ENCODE results near the gene EFNB2.
A peak's percentile ranks its signal among the peaks of the same experiment; 100 is the strongest.

Gene EFNB2

GRCh38 chr13:106569233-106570095 is 34.0 kb upstream of the EFNB2 start:
- no peak overlapping the region for H3K4me3 ChIP-seq (ENCODE audit: low read depth, low read length)
- DNase-seq (ENCODE audit: low read depth), result no peak
- TF ChIP-seq MAX (IDR thresholded peaks at IDR 0.05; ENCODE audit: low read depth, low read length) (no peak), CTCF (IDR thresholded peaks at IDR 0.05; ENCODE audit: low read depth, low read length) (no peak), MYC (IDR thresholded peaks at IDR 0.05; ENCODE audit: low read depth, low read length) (no peak), POLR2A (IDR thresholded peaks at IDR 0.05; ENCODE audit: extremely low read depth, insufficient read length) (no peak)

DNA sequence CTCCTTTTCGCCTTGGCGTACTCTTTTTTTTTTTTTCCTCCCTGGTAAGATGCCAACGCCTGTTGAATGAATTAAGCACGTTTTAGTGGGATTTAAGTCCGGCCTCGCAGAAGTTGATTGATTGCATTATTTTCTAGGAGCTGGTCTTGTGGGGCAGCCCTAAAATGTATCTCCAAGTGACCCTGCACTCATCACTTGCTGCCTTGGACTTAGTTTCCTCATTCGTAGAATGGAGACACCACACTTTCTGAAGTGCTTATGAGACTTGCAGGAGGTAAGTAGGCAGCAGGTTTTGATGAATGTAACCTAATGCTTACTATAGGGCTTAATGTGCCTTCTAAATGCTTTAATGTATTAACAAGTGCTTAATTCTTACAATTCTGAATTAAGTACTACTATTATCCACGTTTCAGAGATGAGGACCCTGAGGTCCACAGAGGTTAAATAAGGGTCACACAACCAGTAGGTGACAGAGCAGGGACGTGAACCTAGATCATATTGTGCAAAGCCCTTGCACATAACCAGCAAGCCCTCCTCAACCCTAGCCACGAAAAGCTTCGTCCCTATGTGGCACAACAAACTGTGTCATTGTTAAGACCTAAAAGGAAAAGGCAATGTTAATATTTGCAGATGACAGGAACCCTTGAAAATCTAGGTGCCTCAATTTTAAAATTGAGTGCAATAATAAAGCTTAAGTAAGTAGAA is 33.0 kb upstream of the EFNB2 start:
- peak; percentile 52 for DNase-seq (ENCODE audit: low read depth)
- peak overlapping the region; percentile 97 for H3K4me3 ChIP-seq (ENCODE audit: low read depth, low read length)
- no peak for TF ChIP-seq CTCF (IDR thresholded peaks at IDR 0.05; ENCODE audit: low read depth, low read length)
- TF ChIP-seq POLR2A (IDR thresholded peaks at IDR 0.05; ENCODE audit: extremely low read depth, insufficient read length), result no peak
- TF ChIP-seq MYC (IDR thresholded peaks at IDR 0.05; ENCODE audit: low read depth, low read length), result no peak
- no peak for TF ChIP-seq MAX (IDR thresholded peaks at IDR 0.05; ENCODE audit: low read depth, low read length)

DNA sequence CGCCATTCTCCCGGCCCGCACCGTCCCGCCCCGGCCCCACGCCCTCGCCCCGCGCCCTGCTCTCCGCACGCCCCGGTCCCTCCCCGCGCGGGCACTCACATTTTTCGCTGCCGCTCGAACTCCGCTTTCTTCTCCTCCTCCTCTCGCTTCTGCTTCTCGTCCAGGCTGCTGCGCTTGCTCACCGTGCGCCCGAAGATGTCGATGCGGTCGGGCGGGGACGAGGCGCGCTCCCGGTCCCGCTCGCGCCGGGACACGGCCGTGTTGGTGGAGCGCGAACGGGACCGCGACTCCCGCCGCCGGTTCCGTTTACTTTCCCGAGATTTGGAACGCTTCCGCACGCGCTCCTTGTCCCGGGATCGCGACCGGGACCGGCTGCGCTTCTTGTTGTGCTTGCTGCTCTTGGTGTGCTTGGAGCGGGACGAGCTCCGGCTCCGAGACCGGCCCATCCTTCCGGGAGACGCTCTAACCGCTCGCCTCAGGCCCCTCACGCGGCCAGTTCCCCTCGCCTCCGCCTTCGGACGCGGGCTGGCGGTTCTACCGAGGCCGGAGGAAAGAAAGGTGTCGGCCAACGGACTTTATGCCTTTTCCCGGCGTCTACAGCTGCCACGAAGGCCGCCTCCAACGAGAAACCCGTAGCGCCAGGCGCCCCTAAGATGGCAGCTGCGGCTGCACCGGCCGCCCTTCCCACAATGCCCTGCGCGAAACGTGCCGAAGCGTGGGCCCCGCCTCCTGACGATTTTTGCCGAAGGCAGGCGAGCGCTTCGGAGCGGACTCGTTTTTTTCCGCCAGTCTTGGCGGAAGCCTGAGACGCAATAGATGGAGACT is 32.2 kb upstream of the EFNB2 start, which contains the start of gene ARGLU1:
Gene ARGLU1 (minus strand): TSS at position 664 of the 825 bp plus-strand sequence. CDS start 218 bp downstream, at position 446.
- peak within 1 kb of the TSS; percentile 97 for H3K4me3 ChIP-seq (ENCODE audit: low read depth, low read length)
- DNase-seq (ENCODE audit: low read depth), result peak; percentile 94
- peak; percentile 81 for TF ChIP-seq MYC (IDR thresholded peaks at IDR 0.05; ENCODE audit: low read depth, low read length)
- peak; percentile 98 for TF ChIP-seq POLR2A (IDR thresholded peaks at IDR 0.05; ENCODE audit: extremely low read depth, insufficient read length)
- peak; percentile 77 for TF ChIP-seq MAX (IDR thresholded peaks at IDR 0.05; ENCODE audit: low read depth, low read length)
- no peak for TF ChIP-seq CTCF (IDR thresholded peaks at IDR 0.05; ENCODE audit: low read depth, low read length)

DNA sequence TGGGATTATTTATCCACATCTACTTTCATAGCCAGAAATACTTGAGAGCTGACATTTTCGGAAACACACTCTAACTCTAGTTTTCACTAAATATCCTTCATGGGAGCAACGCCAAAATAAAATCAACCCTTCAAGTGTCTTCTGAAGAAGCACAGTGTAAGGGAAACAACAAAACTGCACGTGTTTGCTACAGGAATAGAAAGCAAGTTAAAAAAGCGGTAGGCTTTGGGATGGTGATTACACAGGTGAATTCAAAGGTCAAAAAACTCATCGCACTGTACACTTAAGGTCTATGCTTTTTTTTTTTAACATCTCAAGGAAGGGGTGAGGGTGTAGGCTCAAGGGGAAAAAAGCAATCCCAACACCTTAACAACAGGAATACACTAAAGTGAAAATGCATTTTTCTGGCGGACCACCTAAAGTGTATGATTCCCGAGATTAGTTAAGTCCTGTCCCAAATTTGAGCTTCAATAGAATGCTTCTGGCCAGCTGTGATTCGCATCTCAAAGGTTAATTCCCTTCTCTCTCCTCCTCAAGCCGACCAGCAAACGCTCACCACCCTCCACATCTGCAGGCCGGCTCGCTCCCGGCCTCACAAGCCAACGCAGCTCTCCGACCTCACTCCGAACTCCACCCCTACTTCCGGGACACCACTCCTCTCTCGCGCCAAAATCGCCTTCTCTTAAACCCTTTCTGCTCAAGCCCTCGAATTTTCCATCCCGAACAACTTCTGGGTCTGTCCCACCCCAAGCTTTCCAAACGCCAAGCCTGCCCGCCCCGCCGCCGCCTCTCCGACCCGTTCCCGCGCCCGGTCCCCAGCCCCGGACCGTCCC is 31.4 kb upstream of the EFNB2 start:
- TF ChIP-seq MAX (IDR thresholded peaks at IDR 0.05; ENCODE audit: low read depth, low read length) (peak; percentile 62), MYC (IDR thresholded peaks at IDR 0.05; ENCODE audit: low read depth, low read length) (peak; percentile 32; the same call in 1 of the 2 replicates), CTCF (IDR thresholded peaks at IDR 0.05; ENCODE audit: low read depth, low read length) (no peak), POLR2A (IDR thresholded peaks at IDR 0.05; ENCODE audit: extremely low read depth, insufficient read length) (peak; percentile 16)
- peak overlapping the region; percentile 97 for H3K4me3 ChIP-seq (ENCODE audit: low read depth, low read length)
- DNase-seq (ENCODE audit: low read depth), result peak; percentile 80

Data from NB4 (cell line).